Chondrocyte (in vitro differentiated cells): ENCODE measurements around the gene JMJD7. TPM values are rescaled to one million over a fixed set of nuclear protein-coding genes. Genes with fewer than 3 reads are reported as not detected.

Experiments
- DNase-seq: peaks from one replicate; pipeline ENCODE4 v3.0.0; 2021; ENCODE audit warnings: mixed read lengths, low spot score
- H3K27ac Mint-ChIP-seq: one replicate; pipeline ENCODE4 v1.8.0; 2021; ENCODE audit warnings: mild to moderate bottlenecking, moderate library complexity, mixed read lengths; ENCODE audit not compliant: unreplicated experiment
- H3K27me3 Mint-ChIP-seq: 2 replicates; pipeline ENCODE4 v1.8.0; 2021; ENCODE audit warnings: low read depth, mixed read lengths
- H3K36me3 Mint-ChIP-seq: 2 replicates; pipeline ENCODE4 v1.8.0; 2021; ENCODE audit warnings: low read depth, mixed read lengths
- H3K4me1 Mint-ChIP-seq: 2 replicates; pipeline ENCODE4 v1.8.0; 2021; ENCODE audit warnings: low read depth, mild to moderate bottlenecking, mixed read lengths
- H3K4me3 Mint-ChIP-seq: one replicate; pipeline ENCODE4 v1.8.0; 2021; ENCODE audit warnings: mild to moderate bottlenecking, moderate library complexity, mixed read lengths; ENCODE audit not compliant: unreplicated experiment
- H3K9me3 Mint-ChIP-seq: 2 replicates; pipeline ENCODE4 v1.8.0; 2021; ENCODE audit warnings: low read depth, mixed read lengths
- CTCF ChIP-seq: fragments of 200-600 bp; sonication (generic); IDR thresholded peaks from 2 replicates; pipeline ENCODE4 v1.5.0; 2021; ENCODE audit warnings: antibody characterized with exemption, mild to moderate bottlenecking, moderate library complexity
- total RNA-seq: library from RNA; stranded (reverse); gene quantifications from 3 replicates; pipeline ENCODE4 v1.2.1, GENCODE V29; 2021

Gene JMJD7
- total RNA-seq, 1 donor from 2014 or later = 5.2 TPM

- DNase-seq = no peak
- no peak overlapping the region for H3K4me3 Mint-ChIP-seq
- H3K27me3 Mint-ChIP-seq = no peaks in the 10 kb centered on the region
- no peak overlapping the region for H3K27ac Mint-ChIP-seq
- no peaks in the 10 kb centered on the region for H3K9me3 Mint-ChIP-seq
- no peak for TF ChIP-seq CTCF
- H3K36me3 Mint-ChIP-seq = peaks cover 33% of the 10 kb centered on the region
- no peaks in the 10 kb centered on the region for H3K4me1 Mint-ChIP-seq
These were observed 15.0 kb upstream of the JMJD7 start for GRCh38 chr15:41812820-41813375.

- no peak for DNase-seq
- Mint-ChIP-seq H3K4me1 (no peaks in the 10 kb centered on the region), H3K9me3 (no peaks in the 10 kb centered on the region), H3K4me3 (no peak overlapping the region), H3K27ac (no peak overlapping the region), H3K27me3 (no peaks in the 10 kb centered on the region), H3K36me3 (peaks cover 38% of the 10 kb centered on the region)
- TF ChIP-seq CTCF = no peak
These were observed 14.5 kb upstream of the JMJD7 start for GRCh38 chr15:41813426-41813825.

- Mint-ChIP-seq H3K4me3 (no peak overlapping the region), H3K36me3 (peaks cover 45% of the 10 kb centered on the region), H3K27ac (no peak overlapping the region), H3K9me3 (no peaks in the 10 kb centered on the region), H3K27me3 (no peaks in the 10 kb centered on the region), H3K4me1 (no peaks in the 10 kb centered on the region)
- TF ChIP-seq CTCF = no peak
- DNase-seq = no peak
These were observed 13.4 kb upstream of the JMJD7 start for GRCh38 chr15:41814534-41814933.

- Mint-ChIP-seq H3K27me3 (no peaks in the 10 kb centered on the region), H3K4me3 (no peak overlapping the region), H3K36me3 (peaks cover 54% of the 10 kb centered on the region), H3K27ac (no peak overlapping the region), H3K4me1 (no peaks in the 10 kb centered on the region), H3K9me3 (no peaks in the 10 kb centered on the region)
- no peak for TF ChIP-seq CTCF
- no peak for DNase-seq
These were observed 11.1 kb upstream of the JMJD7 start for GRCh38 chr15:41816788-41817187.

- TF ChIP-seq CTCF = no peak
- Mint-ChIP-seq H3K36me3 (peaks cover 54% of the 10 kb centered on the region), H3K27me3 (no peaks in the 10 kb centered on the region)
These were observed 10.6 kb upstream of the JMJD7 start for GRCh38 chr15:41817327-41817726.

More at GRCh38 chr15:41817327-41817726, 10.6 kb upstream of the JMJD7 start:
- no peak for DNase-seq
- no peaks in the 10 kb centered on the region for H3K4me1 Mint-ChIP-seq
- H3K4me3 Mint-ChIP-seq = no peak overlapping the region
- no peaks in the 10 kb centered on the region for H3K9me3 Mint-ChIP-seq
- no peak overlapping the region for H3K27ac Mint-ChIP-seq
